Amygdala (tissue), 56 donors: ENCODE data around the gene ARRB1.
"Not testable (repeated sequence)": the region's sequence is repeated elsewhere in the genome, so short reads cannot be mapped to it uniquely, and the experiment has no call there.

Experiments
- DNase-seq, 56 donors: peaks; one replicate each; lab custom pipeline; 2025; lab: John Stamatoyannopoulos, UW

Gene ARRB1

DNA sequence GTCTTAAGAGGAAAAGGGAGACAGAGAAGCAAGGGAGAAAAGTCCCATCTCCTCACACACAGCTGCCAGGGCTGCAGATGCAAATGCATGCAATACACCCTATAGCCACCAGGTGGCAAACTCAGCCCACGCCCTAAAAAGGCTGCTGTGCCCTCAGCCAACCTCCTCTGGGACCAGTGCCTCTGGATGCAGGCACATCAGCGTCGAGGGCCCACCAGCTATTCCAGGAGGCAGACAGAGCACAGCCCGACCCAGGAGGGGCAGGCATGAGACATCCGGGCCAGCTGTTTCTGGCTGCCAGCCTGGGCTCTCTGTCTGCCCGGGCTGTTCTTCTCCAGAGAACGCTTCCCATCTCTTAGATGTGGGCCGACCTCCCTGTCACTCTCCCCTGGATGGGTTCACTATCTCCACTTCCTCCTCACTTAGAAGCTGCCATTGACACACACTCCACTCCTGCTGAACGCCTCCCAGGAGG is 71.2 kb downstream of the ARRB1 start:
- DNase-seq: peak in 52 of 56 donors; percentile 28 to 90 (median 70)

DNA sequence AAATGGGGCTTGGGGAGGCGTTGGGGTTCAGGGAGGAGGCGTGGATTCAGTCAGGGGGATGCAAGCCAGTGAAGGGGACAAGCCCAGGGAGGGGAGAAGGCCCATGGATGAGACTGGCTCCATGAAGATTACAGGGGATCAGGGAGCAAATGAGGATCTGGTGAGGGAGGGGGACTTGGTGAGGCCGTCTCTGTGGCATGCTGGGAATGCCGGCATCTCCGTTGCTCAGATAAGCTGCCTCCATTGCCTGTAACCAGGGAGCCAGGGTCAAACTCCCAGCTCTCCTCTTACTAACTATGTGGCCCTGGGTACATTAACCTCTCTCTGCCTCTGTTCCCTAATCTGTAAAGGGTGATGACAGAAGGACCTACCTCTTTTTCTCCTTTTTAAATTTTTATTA is 72.2 kb downstream of the ARRB1 start:
- DNase-seq: no peak

DNA sequence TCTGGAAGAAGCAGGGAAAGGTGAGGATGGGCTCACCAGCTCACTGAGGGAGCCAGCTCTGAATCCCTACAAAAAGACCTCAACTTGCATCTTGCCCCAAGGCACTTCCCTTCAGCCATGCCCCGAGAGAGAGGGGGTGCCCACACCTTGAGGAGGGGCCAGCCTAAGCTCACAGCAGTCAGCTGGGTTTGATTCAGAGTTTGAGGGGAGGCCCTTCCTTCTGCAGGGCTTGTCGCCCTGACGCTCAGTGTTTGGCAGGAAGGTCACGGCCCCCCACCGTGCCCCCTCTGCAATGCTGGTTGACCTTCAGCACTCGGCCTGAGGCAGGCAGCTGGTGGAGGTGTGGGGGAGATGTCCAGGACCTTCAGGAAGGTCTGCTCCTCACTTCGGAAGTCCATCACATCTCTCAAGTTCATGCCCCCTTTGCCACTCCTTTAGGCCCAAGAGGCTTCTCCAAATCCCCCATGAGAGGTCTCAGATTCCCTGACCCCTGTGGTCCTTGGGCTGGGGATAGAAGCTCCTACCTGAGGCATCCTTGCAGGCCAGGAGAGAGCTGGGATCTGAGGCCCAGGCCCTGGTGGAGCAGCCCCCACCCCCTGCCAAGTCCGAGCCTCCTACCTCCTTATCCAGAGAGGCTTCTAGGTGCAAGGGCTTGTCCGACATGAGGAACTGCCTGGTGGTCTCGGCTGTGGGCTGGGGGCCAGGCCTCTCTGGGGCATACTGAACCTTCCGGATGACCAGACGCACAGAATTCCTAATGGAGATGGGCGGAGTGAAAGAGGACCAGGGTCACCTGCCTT is 73.3 kb downstream of the ARRB1 start:
- no peak for DNase-seq

DNA sequence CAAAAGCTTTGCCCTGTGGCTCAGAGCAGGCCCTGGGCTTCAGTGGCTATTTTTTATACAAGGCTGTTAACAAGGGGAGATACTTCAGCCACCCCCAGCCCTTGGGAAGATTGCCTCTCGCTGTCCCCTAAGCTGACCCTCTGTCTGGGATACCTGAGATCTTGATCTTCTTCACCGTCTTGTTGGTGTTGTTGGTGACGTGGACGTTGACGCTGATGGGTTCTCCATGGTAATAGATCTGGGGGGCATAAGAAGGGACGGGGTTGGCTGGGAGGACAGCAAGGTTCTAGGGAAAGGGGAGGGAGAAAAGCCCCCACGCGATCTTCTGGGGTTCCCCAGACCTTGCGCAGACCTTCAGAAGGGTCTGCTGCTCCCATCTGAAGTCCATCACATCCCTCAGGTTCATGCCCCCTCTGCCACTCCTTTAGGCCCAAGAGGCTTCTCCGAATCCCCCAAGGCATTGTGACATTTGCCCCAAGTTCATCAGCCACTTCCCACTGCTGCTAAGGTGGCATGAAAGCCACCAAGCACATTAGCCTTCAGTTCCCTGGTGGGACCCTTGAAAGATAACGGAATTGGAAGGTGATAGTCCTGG is 74.2 kb downstream of the ARRB1 start:
- DNase-seq: no peak

DNA sequence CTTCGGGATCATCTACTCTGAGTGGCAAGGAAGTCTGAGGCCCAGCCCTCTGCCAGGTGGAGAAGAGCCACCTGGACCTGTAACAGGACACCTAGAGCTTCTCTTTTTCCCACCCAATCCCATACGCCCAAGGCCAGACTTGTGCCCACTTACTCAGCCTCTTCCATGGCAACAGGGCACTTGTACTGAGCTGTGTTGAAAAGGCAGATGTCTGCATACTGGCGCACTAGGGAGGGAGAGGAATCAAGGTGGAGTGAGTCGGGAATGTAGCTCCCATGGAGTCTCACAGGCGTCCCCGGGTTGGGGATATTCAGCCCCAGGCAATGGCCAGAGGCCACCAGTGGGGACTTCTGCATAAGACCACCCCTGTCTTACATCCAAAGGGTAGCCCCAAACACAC is 74.8 kb downstream of the ARRB1 start:
- no peak for DNase-seq

DNA sequence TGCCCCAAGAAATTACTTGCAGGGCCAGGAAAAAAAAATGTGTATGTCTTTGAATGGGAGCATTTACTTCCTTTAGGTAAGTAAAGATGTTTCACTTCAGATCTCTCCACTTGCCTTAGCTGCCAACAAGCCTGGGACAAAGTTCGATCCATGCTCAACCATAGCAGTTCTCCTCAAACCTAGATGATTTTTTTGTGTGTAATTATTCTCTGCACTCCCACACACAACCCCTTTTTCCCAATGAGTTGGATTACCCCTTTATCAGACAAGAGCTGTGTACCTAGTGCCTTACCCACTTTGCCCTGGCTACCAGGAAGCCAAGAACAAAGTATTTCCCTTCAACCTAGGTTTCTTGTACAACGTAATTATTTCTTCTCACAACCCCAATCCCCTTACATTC is 75.3 kb downstream of the ARRB1 start:
- DNase-seq: no peak

DNA sequence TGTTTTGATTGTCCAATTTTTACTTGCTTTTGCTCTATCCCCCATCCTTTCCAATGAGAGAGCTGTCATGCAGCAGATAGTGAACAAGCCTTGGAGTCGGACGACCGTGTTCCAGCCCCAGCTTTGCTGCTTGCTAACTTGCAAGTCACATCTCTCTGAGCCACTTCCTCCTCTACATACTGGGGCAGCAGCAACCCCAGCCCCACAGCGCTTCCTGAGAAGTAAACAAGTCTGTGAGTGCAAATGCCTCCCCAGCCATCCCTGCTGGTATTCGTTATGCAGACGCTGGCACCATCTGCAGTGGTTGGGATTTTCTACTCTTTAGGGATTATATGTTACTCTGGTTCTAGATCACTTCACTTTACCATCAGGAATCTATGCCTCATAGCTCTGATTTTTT is 75.9 kb downstream of the ARRB1 start:
- DNase-seq: peak in 21 of 56 donors; percentile 15 to 68 (median 36)

DNA sequence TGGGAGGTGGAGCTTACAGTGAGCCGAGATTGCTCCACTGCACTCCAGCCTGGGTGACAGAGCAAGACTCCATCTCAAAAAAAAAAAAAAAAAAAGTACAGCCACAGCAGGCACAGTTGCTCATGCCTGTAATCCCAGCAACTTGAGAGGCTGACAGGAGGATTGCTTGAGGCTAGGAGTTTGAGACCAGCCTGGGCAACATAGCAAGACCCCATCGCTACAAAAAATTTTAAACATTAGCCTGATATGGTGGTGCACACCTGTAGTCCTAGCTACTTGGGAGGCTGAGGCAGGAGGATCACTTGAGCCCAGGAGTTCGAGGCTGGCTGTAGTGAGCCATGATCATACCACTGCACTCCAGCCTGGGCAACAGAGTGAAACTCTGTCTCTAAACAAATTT is 76.7 kb downstream of the ARRB1 start:
- DNase-seq: not testable (repeated sequence)

DNA sequence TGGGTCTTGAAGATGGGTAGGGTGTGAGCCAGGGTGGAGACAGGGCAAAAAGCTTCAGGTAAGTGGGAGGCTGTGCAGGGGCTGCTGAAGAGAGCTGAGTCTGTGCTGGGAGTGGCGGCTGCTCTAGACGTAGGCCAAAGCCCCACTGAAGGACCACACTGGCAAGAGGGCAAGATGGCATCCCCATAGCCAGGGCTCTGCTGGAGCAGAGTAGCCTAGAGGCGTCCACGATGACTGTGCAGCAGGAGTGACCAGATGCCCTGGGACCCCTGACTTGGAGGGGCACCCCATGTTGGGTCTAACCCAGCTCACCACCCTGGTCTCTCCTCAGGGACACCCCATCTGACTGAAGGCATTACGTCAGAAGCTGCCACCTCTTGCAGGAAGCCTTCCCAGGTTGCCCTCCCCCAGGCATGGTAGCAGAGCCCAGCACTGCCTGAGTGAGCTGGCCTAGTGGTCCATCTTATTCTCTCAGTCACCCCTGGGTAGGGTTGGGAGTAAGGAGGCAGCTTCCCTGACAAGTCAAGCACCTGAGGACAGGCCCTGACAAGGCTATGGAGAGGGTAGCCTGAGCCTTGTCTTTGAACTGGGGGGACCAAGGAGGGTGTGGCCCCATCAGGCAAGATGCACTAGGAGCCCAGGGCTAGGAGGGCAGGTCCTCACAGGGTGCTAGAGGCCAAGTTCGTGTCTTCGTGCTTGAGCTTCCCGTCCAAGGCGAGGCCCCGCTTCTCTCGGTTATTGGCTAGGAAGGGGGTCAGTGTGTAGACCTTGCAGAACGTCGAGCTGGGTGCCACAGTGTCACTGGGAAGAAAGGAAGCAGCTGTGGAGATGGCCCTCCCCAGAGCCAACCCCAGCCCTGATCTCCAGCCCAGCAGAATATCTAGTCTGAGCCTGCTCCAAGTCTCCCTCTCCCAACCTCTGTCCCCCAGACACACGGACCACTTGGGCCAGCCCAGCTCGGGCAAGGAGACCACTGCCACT is 77.8 kb downstream of the ARRB1 start:
- no peak for DNase-seq

DNA sequence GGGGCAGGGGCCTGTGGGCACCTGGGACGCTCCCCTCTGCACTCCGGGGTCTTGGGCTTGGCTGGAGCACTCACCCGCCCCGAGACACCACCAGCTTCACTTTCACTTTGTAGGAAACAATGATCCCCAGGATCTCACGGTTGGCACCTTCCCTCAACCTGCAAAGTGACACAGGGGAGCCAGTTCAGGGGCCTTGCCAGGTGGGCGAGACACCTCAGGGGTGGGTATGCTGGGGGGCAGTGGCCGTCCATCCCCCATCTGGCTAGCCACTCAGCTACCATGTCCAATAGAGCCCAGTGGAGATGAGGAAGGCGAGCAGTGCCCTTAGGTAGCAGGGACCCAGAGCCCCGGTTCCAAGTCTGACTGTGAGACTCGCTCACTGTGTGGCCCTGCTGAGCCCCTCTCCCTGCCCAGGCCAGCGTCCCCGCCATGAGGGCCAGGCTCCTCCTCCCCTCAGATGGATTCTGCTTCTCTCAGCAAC is 78.6 kb downstream of the ARRB1 start:
- DNase-seq: no peak

DNA sequence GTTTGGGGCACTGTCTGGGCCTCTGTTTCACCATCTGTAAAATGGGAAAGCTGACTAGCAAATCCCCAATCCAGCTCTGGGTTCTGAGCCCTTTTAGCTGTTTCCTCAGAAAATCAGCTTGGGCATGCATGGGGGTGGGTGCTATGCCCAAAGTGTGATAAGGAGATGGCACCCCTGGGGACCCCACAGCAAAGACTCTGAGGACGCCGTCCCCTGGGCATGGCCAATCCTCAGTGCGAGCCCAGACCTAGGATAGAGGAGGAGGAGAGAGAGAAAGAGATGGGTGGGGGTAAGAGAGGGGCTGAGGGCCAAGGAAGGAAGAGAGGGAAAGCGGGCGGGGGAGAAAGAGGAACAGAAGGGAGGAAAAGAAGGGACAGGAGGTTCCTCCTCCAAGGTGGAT is 79.1 kb downstream of the ARRB1 start:
- no peak for DNase-seq

DNA sequence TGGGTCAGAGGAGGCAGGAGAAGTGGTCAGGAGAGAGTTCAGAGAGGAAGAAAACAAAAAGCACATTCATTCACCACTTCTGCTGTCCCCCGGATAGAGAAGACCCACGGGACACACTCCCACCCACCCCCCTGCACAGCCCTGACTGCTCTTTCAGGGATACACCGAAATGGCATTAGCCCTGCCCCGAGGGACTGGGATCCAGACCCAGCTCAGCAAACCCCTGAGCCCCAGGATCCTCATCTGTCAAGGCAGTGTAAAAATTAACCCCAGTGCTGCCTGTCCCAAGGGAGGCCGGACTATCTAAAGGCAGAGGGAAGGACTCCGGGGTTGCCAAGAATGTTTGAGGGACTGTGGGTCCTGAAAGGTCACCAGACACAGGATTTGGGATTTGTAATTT is 79.7 kb downstream of the ARRB1 start:
- DNase-seq: no peak

DNA sequence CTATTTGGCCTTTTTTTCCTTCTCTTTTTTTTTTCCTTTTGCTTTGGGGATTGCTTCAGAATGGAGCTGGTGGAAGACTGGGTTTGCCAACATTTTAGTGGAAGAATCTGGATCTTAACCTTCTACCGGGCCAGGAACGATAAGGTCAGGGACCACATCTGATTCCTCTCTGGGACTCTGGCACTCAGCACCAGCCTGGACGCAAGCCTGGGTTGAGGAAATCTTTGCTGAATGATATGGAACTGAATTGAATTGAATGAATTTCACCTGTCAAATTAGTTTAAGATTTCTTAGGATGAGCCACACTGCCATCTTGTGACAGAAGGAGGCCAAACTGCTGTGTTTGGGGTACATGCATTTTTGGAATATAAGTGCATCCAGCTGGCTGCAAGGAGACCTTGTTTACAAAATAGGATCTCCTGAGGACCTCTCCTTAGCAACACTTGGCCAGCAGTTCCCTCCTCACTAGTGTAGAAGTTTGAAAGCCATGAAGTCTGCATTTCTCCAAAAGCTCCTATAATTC is 80.5 kb downstream of the ARRB1 start:
- no peak for DNase-seq

DNA sequence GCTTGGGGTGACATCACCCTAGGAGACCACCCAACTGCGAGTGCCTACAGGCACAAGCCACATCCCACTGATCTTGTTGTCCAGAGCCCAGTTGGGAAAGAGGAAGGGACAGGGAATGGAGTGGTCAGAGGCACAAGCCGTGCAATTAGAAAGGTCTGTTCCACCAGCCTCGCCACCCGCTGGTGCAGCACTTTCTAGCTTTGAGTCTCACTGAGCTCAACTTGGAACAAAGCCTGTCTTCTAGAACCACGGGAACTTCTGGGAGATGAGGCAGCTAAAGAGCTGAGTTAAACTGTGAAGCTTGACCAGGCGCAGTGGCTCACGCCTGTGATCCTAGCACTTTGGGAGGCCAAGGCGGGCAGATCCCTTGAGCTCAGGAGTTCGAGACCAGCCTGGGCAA is 81.6 kb downstream of the ARRB1 start:
- no peak for DNase-seq

DNA sequence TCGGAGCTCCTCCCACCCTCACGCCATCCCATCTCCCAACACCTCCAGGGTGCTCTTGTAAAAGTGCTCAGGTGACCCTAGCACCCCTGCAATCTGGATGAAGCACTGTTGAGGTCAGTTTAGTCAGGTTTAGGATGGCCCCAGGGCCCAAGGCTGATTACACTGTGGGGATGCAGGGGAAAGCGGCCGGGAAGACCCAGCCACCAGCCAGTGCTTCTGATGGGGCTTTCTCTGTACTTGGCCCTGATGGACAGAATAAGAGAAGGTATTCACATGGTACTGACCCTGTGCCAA is 82.1 kb downstream of the ARRB1 start:
- no peak for DNase-seq

DNA sequence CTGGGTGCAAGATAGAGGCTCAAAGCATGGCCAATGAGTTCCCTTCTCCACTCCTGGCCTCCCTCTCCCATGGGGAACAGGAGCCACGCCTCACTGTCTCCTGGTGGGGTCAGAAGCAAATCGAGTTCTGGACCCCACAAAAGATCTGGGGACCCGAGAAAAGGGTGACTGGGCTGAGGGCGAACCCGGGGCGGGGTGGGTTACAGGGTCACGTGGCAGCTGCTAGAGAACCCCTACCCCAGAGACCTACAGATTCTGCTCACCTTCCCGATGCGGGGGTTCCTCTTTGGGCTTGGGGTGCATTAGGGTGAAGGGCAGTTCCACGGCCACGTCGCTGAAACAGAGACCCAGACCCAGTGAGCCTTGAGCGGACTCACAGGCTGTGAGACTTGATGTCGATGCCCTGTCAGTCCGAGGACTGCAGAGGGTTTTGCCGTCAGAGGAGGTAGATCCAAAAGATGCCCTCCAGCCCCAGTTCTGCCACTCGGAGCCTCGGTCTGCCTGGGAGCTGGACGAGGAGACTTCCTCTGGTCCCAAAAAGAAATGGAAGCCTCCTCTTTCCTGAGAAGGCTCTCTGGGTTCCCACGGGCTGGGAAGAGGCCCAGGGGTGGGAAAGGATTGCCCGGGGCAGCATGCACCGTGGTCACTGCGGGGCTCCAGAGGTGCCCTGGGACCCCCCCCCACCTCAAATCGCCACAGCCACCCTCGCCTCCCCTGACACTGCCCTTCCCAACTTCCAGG is 82.7 kb downstream of the ARRB1 start:
- DNase-seq: no peak

DNA sequence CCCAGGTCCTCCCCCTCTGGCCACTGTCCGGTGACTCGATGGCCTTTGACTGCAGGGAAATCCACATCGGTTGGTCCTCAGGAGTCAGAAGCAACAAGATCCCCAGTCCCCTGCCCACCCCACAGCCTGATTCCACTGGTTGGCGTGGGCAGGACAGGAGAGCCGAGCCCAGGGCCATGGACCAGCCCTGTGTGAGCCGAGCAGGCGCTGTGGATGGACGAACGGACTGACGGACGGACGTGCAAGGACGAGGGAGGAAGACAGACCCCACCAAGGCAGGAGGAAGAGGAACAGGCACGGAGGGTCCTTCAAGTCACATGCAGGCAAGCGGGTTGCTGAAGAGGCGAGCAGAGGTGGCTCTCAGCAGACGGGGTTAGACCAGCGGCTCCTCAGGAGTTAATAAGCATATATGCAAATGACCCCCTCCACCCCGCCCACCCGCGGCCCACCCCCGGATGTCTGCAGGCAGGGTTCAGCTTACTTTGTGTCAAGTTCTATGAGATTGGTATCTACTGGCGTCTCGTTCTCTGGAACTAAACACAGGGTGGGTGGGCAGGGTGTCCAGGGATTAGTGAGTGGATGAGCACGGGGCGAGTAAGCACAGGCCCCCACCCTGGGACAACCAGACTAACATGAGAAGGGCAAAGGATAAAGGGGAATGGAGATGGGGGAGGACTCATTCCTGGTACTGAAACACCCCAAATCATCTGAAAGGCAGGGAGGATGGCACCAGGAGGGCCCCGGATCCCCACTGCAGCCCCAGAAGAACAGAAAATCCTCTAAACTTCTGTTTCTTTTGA is 84.1 kb downstream of the ARRB1 start:
- no peak for DNase-seq

DNA sequence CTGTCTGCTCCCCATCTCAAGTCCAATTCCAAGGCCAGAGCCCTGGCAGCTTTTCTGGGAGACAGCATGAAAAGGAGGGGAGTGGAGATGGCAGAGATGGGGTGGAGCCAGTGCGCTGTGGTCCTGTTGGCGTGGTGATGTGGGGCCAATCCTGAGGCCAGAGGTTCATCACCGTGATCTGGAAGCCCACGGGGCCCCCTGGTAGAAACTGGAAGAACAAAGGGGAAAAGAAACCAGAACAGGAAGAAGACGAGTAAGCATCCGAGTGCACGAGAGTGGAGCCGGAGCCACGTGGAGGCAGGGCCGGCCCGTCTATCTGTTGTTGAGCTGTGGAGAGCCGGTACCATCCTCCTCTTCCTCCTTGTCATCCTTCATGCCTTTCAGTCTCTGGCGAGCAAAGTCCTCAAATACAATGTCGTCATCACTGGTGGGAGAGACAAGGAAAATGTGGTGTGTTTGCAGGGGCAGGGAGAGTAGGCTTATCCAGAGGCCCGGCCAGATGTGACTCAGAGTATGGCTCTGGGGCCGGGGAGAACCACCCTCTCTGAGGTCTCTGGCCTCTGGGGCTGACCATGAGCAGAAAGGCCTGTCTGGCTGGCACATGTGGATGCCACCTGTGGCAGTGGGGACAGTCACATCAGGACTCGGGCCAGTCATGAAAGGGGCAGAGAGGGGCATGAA is 85.5 kb downstream of the ARRB1 start:
- peak in 1 of 56 donors; percentile 41 for DNase-seq

DNA sequence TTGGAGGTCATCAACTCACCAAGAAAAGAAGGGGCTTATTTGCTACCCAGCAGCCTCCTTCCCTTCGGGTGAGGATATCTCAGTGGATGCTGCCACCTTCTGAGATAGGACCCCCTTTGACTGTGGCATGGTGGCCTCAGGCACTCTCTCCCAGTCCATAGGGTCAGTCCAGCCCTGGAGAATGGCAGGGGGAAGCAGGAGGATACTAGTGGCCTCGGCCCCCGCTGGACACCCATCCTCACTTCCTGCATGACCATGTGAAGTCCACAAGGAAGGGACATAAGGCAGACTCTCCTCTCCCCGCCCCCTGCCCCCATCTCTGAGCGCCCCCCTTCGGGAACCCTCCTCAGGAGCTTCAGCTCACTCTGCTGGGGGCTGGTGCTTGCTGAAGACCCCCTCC is 86.5 kb downstream of the ARRB1 start:
- DNase-seq: no peak
